Measurements from ENCODE around the gene MBNL1. TPM values are rescaled to one million over a fixed set of nuclear protein-coding genes. Genes with fewer than 3 reads are reported as not detected.

Gene MBNL1
- total RNA-seq, 2 donors from 2014 or later, result 1.3 to 4.9 TPM

DNA sequence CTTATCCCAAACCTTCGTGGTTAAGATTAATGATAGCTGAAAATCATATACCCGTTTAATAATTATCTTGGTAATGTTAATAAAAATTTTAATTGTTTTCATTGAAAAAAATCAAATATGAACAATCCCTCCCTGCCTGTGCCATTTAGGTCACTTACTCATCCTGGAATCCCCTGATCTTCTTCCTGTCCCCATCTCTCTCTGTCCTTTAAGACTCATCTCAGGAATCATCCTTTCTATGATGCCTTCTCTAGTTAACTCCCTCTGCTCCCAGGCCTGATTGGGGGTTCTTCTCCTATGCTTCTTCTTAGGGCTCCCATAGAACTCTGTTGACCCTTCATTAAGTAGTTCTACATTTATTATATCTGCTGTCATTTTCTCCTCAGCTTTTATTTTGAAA lies 91.6 kb downstream of the MBNL1 start:
- Mint-ChIP-seq H3K4me3 (no peak overlapping the region), H3K27ac (no peak overlapping the region), H3K9me3 (no peaks in the 10 kb centered on the region), H3K4me1 (peaks cover 16% of the 10 kb centered on the region), H3K36me3 (ENCODE audit: low read depth) (no peaks in the 10 kb centered on the region), H3K27me3 (ENCODE audit: insufficient read depth) (no peaks in the 10 kb centered on the region)
- Histone ChIP-seq H3K36me3 (ENCODE audit: control insufficient read depth, insufficient read depth, low read length) (no peaks in the 10 kb centered on the region), H3K27ac (ENCODE audit: low read depth, low read length) (no peak overlapping the region), H3K4me3 (ENCODE audit: low read length) (no peak overlapping the region), H3K9me3 (ENCODE audit: control insufficient read depth, low read length) (no peaks in the 10 kb centered on the region), H3K27me3 (ENCODE audit: control insufficient read depth, insufficient read depth, low read length, poor library complexity, severe bottlenecking) (no peaks in the 10 kb centered on the region), H3K4me1 (ENCODE audit: control insufficient read depth, insufficient read depth, low read length) (peaks cover 3% of the 10 kb centered on the region), H3K9ac (ENCODE audit: extremely low read depth, low read length, poor library complexity, severe bottlenecking) (no peak overlapping the region)
- no peak for DNase-seq
- no peak for TF ChIP-seq CTCF (conservative IDR thresholded peaks at IDR 0.05)
- no CpG with 5 or more reads among the region's 2 CpGs for WGBS, 2 experiments (ENCODE audit: insufficient coverage in 1 of 2, insufficient read length in 1 of 2)

DNA sequence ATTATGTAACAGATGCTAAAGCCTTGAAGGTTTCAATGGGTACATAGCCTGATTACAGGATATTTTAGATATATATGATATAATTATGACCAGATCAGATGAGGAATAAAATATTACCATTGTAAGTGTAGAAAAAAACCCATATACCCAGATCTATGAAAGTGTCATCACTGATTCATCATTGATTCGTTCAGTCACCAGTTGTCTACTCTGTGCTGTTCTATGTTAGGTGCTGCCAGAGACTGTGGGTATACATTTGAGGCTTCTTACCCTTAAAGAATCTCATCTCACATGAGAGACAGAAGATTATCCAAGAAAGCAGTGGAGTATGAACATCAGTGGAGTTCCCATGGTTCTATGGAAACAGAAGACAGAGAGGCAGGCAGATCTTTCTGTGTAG lies 92.2 kb downstream of the MBNL1 start:
- H3K9ac ChIP-seq (ENCODE audit: extremely low read depth, low read length, poor library complexity, severe bottlenecking), result no peak overlapping the region
- H3K4me1 Mint-ChIP-seq, result peaks cover 16% of the 10 kb centered on the region
- H3K27ac Mint-ChIP-seq, result no peak overlapping the region
- H3K9me3 Mint-ChIP-seq, result no peaks in the 10 kb centered on the region
- H3K4me1 ChIP-seq (ENCODE audit: control insufficient read depth, insufficient read depth, low read length), result peaks cover 3% of the 10 kb centered on the region
- H3K36me3 Mint-ChIP-seq (ENCODE audit: low read depth), result no peaks in the 10 kb centered on the region
- TF ChIP-seq CTCF (conservative IDR thresholded peaks at IDR 0.05), result no peak
- no peak overlapping the region for H3K27ac ChIP-seq (ENCODE audit: low read depth, low read length)
- no peaks in the 10 kb centered on the region for H3K9me3 ChIP-seq (ENCODE audit: control insufficient read depth, low read length)
- WGBS, 2 experiments (ENCODE audit: insufficient coverage in 1 of 2, insufficient read length in 1 of 2), result 86 to 100% methylated on average over 1 of the region's 1 CpG
- H3K27me3 ChIP-seq (ENCODE audit: control insufficient read depth, insufficient read depth, low read length, poor library complexity, severe bottlenecking), result no peaks in the 10 kb centered on the region
- no peaks in the 10 kb centered on the region for H3K27me3 Mint-ChIP-seq (ENCODE audit: insufficient read depth)
- DNase-seq, result no peak
- no peak overlapping the region for H3K4me3 ChIP-seq (ENCODE audit: low read length)
- H3K36me3 ChIP-seq (ENCODE audit: control insufficient read depth, insufficient read depth, low read length), result no peaks in the 10 kb centered on the region
- H3K4me3 Mint-ChIP-seq, result no peak overlapping the region

- DNase-seq, result no peak
- H3K27ac Mint-ChIP-seq, result no peak overlapping the region
Measured at GRCh38 chr3:152362086-152362485, 93.4 kb downstream of the MBNL1 start.

More at GRCh38 chr3:152362086-152362485, 93.4 kb downstream of the MBNL1 start:
- Mint-ChIP-seq H3K36me3 (ENCODE audit: low read depth) (no peaks in the 10 kb centered on the region), H3K4me3 (no peak overlapping the region), H3K27me3 (ENCODE audit: insufficient read depth) (no peaks in the 10 kb centered on the region), H3K4me1 (peaks cover 12% of the 10 kb centered on the region), H3K9me3 (peaks cover 2% of the 10 kb centered on the region)
- H3K27ac ChIP-seq (ENCODE audit: low read depth, low read length), result no peak overlapping the region
- TF ChIP-seq CTCF (conservative IDR thresholded peaks at IDR 0.05), result no peak
- no peaks in the 10 kb centered on the region for H3K27me3 ChIP-seq (ENCODE audit: control insufficient read depth, insufficient read depth, low read length, poor library complexity, severe bottlenecking)
- H3K9me3 ChIP-seq (ENCODE audit: control insufficient read depth, low read length), result no peaks in the 10 kb centered on the region
- no peak overlapping the region for H3K4me3 ChIP-seq (ENCODE audit: low read length)
- H3K9ac ChIP-seq (ENCODE audit: extremely low read depth, low read length, poor library complexity, severe bottlenecking), result no peak overlapping the region
- WGBS, 2 experiments (ENCODE audit: insufficient coverage in 1 of 2, insufficient read length in 1 of 2), result 88 to 93% methylated on average over 3 to 5 of the region's 5 CpGs
- H3K4me1 ChIP-seq (ENCODE audit: control insufficient read depth, insufficient read depth, low read length), result peaks cover 3% of the 10 kb centered on the region
- H3K36me3 ChIP-seq (ENCODE audit: control insufficient read depth, insufficient read depth, low read length), result no peaks in the 10 kb centered on the region
